Duodenal mucosa (tissue), 2 donors: ENCODE measurements around the gene SIRPA.

Experiments
- H3K27ac ChIP-seq: one replicate; pipeline ENCODE4 v1.7.0; 2013; ENCODE audit warnings: low read depth, low read length
- H3K27me3 ChIP-seq, 2 donors: one replicate each; pipeline ENCODE4 v1.7.0; 2013; ENCODE audit warnings: low read length in 2 of 2, control low read depth in 1 of 2; ENCODE audit not compliant: insufficient read depth in 2 of 2, control insufficient read depth in 1 of 2
- H3K36me3 ChIP-seq, 2 donors: one replicate each; pipeline ENCODE4 v1.7.0; 2013; ENCODE audit warnings: low read length in 2 of 2, control low read depth in 1 of 2; ENCODE audit not compliant: insufficient read depth in 2 of 2, control insufficient read depth in 1 of 2
- H3K4me1 ChIP-seq, 2 donors: one replicate each; pipeline ENCODE4 v1.7.0; 2013; ENCODE audit warnings: low read length in 2 of 2, control low read depth in 1 of 2; ENCODE audit not compliant: insufficient read depth in 2 of 2, control insufficient read depth in 1 of 2
- H3K4me3 ChIP-seq, 2 donors: one replicate each; pipeline ENCODE4 v1.7.0; 2013; ENCODE audit warnings: low read length in 2 of 2, low read depth in 1 of 2
- H3K9ac ChIP-seq, 2 donors: one replicate each; pipeline ENCODE4 v1.7.0; 2013; ENCODE audit warnings: low read length in 2 of 2, low read depth in 1 of 2
- H3K9me3 ChIP-seq, 2 donors: one replicate each; pipeline ENCODE4 v1.7.0; 2013; ENCODE audit warnings: low read length in 2 of 2, control low read depth in 1 of 2; ENCODE audit not compliant: control insufficient read depth in 1 of 2

SIRPA gene

DNA sequence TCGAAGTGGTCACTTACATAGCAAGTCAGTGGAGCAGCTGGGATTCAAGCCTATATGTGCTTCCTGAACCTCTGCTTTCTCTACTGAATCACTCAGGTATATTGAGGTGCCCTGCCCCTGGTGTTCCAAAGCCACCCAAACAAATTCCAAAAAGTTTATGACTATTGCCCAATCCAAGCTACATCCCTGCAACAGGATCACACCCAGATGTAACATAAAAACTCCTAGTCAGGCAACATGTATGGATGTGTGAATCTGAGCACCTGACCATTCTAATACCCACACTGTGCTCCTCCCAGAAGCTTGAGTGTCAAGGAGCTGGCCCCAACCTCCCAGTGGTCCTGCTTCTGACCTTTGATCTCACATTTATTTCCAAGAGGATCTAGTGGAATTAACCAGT, 39.5 kb upstream of the SIRPA start:
- no peak overlapping the region for H3K27ac ChIP-seq

DNA sequence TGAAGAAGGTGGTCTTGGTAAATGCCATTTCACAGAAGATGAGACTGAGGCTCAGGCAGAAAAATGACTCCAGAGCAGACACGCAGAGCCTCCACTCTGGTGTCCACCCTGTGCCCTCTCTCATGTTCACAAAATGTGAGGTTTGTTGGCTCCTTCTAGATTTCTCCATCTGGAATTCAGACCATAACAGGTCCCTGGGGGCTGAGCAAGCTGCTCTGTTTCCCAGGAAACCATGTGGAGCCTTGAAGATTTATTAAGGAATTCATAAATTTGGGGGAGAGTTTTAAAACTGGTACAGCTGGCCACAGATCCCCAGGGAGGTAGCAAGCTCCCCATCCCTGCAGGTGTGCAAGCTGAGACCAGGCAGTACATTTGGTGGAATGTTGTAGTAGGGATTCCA, 38.8 kb upstream of the SIRPA start:
- H3K4me1 ChIP-seq: peaks cover 13 to 17% of the 10 kb centered on the region in 2 donors
- H3K36me3 ChIP-seq: no peaks in the 10 kb centered on the region
- no peaks in the 10 kb centered on the region for H3K9me3 ChIP-seq
- H3K4me3 ChIP-seq: no peak overlapping the region
- H3K27me3 ChIP-seq: no peaks in the 10 kb centered on the region
- H3K9ac ChIP-seq: no peak overlapping the region
- no peak overlapping the region for H3K27ac ChIP-seq

More for the DNA sequence above, 39.5 kb upstream of the SIRPA start:
- H3K9ac ChIP-seq: no peak overlapping the region
- no peak overlapping the region for H3K4me3 ChIP-seq
- H3K36me3 ChIP-seq: no peaks in the 10 kb centered on the region
- H3K27me3 ChIP-seq: no peaks in the 10 kb centered on the region
- no peaks in the 10 kb centered on the region for H3K9me3 ChIP-seq
- H3K4me1 ChIP-seq: peaks cover 13 to 17% of the 10 kb centered on the region in 2 donors

DNA sequence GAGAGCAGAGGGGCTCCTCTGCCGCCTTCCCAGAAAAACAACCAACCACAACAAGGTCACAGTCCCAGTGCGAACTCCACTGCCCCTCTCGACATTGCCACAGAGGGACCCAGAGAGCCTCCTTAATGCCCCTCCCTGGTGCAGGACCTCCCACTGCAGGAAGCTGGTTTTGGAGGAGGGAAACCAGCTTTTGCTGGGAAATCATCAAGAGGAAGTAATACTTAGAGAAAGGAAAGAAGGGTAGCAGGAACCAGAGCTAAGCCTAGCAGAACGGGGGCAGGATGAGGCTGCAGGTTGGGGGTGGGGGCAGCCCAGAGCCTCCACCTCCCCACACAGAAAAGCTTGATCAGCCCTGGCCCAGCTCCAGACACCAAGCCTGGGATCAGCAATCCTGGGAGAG, 37.7 kb upstream of the SIRPA start:
- H3K9ac ChIP-seq: no peak overlapping the region
- H3K4me1 ChIP-seq: peaks cover 13 to 17% of the 10 kb centered on the region in 2 donors
- H3K27me3 ChIP-seq: no peaks in the 10 kb centered on the region
- no peak overlapping the region for H3K27ac ChIP-seq
- H3K4me3 ChIP-seq: no peak overlapping the region
- H3K36me3 ChIP-seq: no peaks in the 10 kb centered on the region
- H3K9me3 ChIP-seq: no peaks in the 10 kb centered on the region

DNA sequence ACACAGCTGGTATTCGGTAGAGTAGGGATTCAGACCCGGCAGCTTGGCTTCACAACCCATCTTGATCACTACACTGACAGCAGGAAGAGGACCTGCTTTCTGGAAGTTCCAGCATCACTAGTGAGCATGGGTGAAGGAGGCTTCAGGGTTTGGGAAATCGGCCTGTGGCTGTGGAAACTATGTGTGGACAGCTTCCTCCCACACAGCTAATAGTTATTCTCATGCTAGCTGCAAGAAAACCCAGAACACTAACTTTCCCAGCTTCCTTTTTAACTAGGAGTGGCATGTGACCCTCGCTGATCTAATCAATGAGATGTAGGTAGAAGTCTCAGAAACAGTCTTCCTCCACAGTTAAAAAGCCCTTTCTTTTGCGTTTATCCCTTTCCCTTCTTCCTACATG, 36.3 kb upstream of the SIRPA start:
- peaks cover 9 to 17% of the 10 kb centered on the region in 2 donors for H3K4me1 ChIP-seq
- no peaks in the 10 kb centered on the region for H3K27me3 ChIP-seq
- H3K9ac ChIP-seq: no peak overlapping the region
- H3K36me3 ChIP-seq: no peaks in the 10 kb centered on the region
- H3K4me3 ChIP-seq: no peak overlapping the region
- H3K27ac ChIP-seq: no peak overlapping the region
- no peaks in the 10 kb centered on the region for H3K9me3 ChIP-seq

DNA sequence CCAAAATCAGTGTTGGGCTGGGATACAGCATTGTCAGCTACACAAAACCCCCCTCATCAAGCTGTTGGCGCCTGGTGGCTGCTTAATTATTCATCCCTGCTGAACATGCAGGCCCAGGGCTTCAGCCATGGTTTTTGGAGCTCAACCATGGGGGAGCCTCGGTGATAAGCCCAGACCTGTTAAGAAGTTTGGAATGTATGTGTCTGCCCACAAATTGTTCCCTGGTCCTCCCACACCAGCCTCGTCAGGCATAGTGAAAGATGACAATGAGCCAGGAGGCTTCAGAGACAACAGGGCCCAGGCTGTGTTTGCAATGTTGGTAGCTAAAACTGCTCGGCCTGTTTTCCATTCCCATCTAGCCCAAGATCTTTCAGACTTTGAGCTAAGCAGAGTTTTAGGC, 34.8 kb upstream of the SIRPA start:
- Histone ChIP-seq H3K27me3 (no peaks in the 10 kb centered on the region), H3K4me1 (peaks cover 0 to 5% of the 10 kb centered on the region in 2 donors), H3K9ac (no peak overlapping the region), H3K27ac (no peak overlapping the region), H3K9me3 (no peaks in the 10 kb centered on the region), H3K4me3 (no peak overlapping the region), H3K36me3 (no peaks in the 10 kb centered on the region)

DNA sequence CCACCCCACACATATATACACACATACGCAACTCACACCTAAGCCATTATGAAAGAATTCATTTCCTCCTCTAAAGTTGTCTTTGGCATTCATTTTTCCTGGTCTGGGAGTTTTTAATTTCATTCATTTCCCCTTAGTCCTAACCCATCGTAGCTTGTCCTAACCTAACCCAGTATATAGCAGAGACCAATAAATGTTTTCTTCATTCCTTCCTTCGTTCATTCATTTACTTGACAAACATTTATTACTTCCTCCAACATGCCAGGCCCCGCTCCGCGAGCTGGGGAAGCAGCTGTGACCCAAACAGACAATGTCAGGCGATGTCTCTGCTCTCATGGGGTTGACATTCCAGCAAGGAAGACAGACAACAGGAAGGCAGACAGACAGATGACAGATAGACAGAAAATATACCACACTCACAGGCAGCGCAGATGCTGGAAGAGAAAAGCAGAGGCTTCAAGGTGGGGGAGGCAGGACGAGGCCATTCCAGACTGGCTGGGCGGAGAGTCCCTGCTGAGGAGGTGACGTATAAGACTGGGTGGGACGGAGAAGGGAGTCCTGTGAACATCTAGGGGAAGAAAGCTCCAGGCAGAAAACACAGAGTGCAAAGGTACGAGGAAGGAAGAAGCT, 33.7 kb upstream of the SIRPA start:
- H3K27ac ChIP-seq: no peak overlapping the region

DNA sequence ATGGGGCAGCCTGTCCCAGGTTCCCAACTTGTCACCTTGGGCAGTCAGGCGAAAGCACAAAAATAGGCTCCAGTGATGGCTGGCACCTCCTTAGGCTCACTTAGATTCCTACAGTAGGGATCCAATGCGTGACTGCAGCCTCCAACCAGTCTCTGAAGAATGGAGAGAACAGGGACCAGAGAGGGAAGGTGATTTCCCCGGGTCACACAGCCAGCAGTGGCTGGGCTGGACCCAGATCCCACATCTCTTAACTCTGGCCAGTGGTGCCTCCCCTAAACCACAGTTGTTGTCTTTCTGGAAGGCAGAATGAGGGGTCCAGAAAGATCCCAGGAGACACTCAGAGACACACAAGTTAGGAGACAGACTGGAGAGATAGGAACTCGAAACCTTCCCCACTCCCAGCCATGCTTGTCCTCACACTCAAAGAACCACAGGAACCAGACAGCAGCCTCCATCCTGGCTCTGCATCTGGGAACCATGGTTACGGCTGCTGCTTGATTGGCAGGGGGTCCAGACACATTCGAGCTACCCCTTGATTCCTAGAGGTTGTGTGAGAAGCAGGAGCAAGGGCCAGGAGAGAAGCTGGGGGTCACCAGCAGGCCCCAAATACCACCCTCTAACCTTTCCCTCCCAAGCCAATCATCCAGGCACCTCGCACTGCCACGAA, 33.1 kb upstream of the SIRPA start:
- H3K36me3 ChIP-seq: no peaks in the 10 kb centered on the region
- no peak overlapping the region for H3K27ac ChIP-seq
- H3K27me3 ChIP-seq: no peaks in the 10 kb centered on the region
- no peaks in the 10 kb centered on the region for H3K4me1 ChIP-seq
- H3K9ac ChIP-seq: no peak overlapping the region
- no peak overlapping the region for H3K4me3 ChIP-seq
- no peaks in the 10 kb centered on the region for H3K9me3 ChIP-seq

More for the DNA sequence above, 33.7 kb upstream of the SIRPA start:
- Histone ChIP-seq H3K27me3 (no peaks in the 10 kb centered on the region), H3K36me3 (no peaks in the 10 kb centered on the region), H3K4me3 (no peak overlapping the region), H3K9me3 (no peaks in the 10 kb centered on the region), H3K9ac (no peak overlapping the region), H3K4me1 (no peaks in the 10 kb centered on the region)

DNA sequence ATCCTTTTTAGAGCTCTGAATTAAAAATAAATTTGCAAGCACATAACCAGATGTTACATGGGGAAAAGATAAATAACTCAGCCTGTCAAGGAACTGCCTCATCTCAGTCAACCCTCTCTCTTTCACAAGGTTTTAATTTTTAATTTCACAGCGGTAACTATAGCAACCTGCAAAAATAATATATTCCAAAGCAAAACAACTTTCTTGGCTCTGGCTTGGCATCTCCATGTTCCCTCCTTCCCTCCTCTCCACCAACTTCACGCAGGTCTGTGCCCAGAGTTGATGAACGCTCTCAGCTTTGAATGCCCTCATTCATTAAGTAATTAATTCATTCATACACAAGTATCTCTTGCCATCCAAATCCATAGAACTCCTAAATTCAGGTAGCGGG, 32.5 kb upstream of the SIRPA start:
- Histone ChIP-seq H3K36me3 (no peaks in the 10 kb centered on the region), H3K4me1 (no peaks in the 10 kb centered on the region), H3K27ac (no peak overlapping the region)

DNA sequence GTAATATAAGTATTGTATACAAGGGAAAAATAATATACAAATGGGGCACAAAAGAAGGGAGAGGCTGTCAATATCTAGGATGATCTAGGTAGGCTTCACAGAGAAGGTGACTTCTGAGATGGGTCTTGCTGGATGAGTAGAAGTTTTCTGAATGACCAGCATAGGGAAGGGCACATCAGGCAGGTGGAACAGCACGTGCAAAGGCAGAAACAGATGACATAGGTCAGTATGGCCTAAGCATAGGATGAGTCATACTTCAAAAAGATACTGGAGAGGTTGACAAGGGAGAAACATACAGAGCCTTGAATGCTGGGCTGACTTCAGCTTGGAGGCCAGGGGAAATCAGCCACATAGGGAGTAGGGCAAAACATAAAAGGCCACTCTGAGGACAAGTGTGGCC, 31.9 kb upstream of the SIRPA start:
- Histone ChIP-seq H3K27ac (no peak overlapping the region), H3K27me3 (no peaks in the 10 kb centered on the region), H3K4me1 (no peaks in the 10 kb centered on the region), H3K36me3 (no peaks in the 10 kb centered on the region), H3K9me3 (no peaks in the 10 kb centered on the region), H3K4me3 (no peak overlapping the region), H3K9ac (no peak overlapping the region)

More for the DNA sequence above, 32.5 kb upstream of the SIRPA start:
- no peaks in the 10 kb centered on the region for H3K9me3 ChIP-seq
- no peak overlapping the region for H3K9ac ChIP-seq
- H3K4me3 ChIP-seq: no peak overlapping the region
- H3K27me3 ChIP-seq: no peaks in the 10 kb centered on the region

DNA sequence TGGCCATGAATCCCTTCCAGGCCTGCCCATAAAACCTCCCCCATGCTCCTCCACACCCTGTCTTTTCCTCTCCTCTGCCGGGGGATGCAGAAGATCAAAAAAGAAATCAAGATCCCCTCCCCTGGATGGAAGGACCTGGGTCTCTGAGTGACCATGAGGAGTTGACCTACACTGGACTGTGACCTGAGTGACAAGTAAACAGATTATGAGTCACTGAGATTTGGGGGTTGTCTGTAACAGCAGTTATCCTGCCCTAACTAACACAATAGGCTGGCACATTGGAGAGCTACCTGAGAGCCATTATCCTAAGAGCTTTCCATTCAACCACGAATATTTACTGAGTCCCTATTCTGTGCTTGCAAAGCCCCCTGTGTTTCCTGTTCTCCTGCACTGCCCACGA, 28.4 kb upstream of the SIRPA start:
- H3K9me3 ChIP-seq: no peaks in the 10 kb centered on the region
- H3K27me3 ChIP-seq: no peaks in the 10 kb centered on the region
- H3K36me3 ChIP-seq: no peaks in the 10 kb centered on the region
- no peak overlapping the region for H3K27ac ChIP-seq
- peaks cover 8% of the 10 kb centered on the region in 2 donors for H3K4me1 ChIP-seq
- no peak overlapping the region for H3K4me3 ChIP-seq
- H3K9ac ChIP-seq: no peak overlapping the region
